Stimulated activated CD8-positive, alpha-beta memory T cell treated with anti-CD3 and anti-CD28 coated beads, Interleukin-15, amount 100 ng/mL, for 48 hours (primary cell): ENCODE measurements around the gene NRP1.

Experiments
- DNase-seq, 2 donors: peaks; one replicate each; pipeline ENCODE4 v3.0.0-alpha.2; 2020; ENCODE audit warnings: low read depth in 2 of 2

NRP1 gene

DNA sequence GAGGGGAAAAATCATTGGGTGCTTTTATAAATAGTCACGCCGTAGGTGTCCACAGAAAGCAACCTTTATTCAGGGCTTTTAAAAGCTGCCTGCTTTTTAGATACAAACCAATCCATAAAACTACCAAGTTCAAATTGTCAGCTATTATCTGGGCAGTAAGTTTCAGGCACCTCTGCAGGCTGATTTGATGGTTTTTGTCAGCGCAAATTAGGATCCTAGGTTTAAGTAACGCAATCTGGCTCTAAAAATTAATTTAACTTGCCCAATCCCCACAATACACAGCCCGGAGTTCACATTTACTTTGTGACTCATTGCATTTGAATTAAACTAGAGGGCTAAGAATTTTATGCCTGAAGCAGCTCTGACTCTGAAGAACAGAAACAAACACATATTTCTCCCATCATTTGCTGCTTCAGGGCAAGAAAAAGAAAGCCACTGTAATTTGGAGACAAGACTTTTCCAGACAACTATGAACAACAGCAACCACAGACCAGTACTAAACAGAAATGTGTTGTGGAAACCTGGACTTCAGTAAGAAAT is 43.3 kb downstream of the NRP1 start:
- no peak for DNase-seq

- DNase-seq = no peak
Observed at GRCh38 chr10:33290321-33291052, 44.0 kb downstream of the NRP1 start.

DNA sequence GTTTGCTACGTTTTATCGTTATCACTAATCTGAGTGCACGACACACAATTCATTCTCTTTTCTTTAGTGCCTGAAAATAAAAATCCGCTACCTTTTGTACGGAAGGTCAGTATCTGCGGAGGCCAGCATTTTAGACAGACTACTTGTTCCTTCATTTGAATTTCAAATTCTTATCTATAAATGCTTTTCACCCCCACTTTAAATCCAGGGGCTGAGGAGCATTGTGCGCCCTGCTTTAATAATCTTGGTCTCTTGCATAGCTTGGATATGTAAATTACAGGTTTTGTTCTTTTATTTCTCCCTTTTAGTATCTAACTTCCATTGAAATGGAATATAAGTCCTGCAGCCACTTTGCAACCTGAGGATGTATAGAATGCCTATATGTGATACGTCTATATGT is 44.7 kb downstream of the NRP1 start:
- no peak for DNase-seq

DNA sequence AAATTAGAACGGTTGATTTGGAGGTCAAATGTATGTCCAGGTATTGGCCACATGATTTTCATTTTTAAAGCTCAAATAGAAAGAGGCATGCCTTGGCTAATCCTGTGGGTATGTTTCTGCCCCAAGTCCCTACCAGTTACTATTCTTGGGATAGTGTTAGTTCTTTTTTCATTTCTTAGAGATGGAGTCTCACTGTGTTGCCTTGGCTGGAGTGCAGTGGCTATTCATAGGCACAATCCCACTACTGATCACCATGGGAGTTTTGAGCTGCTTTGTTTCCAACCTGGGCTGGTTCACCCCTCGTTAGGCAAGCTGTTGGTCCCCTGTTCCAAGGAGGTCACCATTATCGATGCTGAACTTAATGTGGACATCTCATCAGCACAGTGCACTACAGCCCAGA is 46.3 kb downstream of the NRP1 start:
- no peak for DNase-seq

DNA sequence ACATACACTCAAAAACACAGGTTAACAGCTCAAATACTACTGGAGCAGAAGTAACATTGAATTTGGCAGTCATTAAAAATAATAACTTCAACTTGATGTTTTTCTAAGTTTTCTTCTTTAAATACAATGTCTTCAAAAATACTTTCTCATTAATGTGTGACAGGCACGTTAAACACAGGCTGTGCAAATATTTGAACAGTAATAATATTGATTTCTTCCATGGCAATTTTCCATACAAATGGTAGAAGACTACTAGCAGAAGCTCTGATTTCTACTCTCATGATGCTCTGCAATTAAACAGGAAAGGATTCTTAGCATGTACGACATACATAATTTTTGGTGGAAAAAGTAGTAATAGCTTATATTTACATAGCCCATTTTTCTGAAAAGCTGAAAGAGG is 47.4 kb downstream of the NRP1 start:
- DNase-seq = no peak

- DNase-seq = no peak
Observed at GRCh38 chr10:33286157-33286934, 48.1 kb downstream of the NRP1 start.

DNA sequence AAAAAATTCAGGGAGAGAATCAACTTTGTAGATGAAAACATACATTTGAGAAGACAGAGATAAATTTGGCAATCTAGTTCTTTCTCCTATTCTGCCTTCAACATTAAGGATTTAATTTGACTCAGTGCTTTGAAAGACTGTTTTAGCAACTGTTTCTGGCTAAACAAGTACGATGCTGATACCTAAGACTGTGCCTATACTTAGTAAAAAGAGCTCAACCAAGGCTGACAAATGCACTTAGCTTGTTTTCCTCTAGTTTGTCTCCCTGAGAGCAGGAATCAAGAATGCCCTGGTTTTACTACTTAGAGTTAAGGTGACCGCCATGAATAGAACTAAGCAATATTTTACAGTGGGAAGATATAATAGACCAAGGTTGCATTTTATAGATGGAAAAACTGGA is 49.5 kb downstream of the NRP1 start:
- DNase-seq = no peak

DNA sequence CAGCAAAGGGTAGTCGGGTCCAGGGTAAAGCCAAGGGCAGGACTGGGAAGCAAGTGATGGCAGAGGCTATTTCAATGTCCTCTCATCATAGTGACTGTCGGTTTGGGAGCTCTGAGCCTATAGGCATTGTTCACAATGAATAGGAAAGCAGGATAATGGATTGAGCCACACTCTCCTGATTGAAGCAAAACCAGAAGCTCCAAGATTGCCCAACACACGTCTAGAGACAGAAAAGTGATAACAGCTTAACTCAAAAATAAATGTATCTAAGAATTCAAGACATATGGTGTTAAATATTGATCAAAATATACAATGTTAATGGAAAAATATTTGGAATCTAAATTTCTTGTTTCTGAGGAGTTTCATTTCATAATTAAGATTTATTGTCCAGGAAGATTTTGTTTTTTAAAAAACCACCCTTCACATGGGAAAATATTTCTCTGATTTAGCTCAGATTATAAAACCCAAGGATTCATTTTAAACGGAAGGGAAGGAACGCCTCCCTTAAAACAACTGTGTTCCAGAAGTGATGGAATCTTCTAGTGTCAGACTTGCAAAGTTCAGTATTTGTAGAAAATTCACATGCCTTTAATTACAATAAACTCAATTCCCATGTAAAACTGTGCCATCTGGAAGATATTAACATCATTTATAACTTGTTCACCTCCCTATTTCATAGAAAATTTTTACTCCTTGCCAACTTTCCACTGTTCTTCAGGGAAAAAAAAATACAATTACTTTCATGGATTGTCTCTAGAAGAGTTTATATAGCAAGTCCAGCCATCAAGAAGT is 54.5 kb downstream of the NRP1 start:
- DNase-seq = no peak

- DNase-seq = no peak
Observed at GRCh38 chr10:33279276-33279675, 55.2 kb downstream of the NRP1 start.

DNA sequence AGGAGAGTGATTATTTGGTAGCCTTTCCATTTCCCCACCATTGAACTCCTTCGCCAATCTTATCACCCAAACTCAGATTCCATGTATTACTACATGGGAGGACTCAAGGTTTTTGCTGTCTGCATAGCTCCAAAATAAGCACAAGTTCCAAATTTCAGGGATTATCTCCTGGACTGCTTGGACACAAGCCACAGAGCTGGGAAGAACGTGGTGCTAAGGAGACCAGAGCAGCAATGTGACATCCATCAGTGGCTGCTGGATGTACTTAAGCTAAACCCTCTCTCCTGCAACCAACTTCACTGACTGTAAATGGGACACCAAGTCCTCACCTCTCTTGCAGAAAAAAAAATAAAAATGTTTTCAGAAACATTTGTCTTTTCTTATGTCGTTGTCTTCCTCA is 56.3 kb downstream of the NRP1 start:
- DNase-seq = no peak

- DNase-seq = no peak
Observed at GRCh38 chr10:33277135-33277536, 57.3 kb downstream of the NRP1 start.

DNA sequence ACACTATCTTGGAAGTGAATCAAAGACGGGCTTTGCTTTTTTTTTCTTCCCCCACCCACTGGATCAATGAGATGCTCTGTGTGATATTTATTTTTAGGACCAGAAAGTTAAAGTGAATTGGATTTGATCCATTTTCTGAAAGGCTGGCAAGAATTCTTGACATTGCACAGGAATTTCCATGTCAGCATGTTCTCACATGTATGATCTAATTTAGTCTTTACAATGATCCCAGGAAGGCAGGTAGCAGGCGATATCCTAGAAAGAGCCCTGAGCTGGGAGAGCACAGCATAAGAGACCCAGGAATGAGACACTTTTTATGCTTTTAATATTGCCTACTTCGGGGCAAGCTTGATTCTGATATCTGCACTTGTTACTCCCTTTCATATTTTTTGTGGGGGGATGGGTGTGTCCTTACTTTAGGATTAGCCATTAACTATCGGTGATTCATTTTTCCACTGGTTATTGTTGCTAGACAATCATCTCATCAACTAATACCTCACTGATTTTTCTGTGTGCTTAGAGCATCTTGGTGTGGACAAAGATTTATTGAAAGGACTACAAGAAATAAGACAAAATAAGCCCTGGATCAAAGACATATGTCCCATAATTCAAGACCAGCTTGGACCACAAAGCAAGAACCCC is 58.1 kb downstream of the NRP1 start:
- no peak for DNase-seq

- no peak for DNase-seq
Observed at GRCh38 chr10:33274096-33274785, 60.2 kb downstream of the NRP1 start.

- no peak for DNase-seq
Observed at GRCh38 chr10:33273295-33274002, 61.0 kb downstream of the NRP1 start.

GRCh38 chr10:33272635-33273034 is 61.8 kb downstream of the NRP1 start:
- no peak for DNase-seq

DNA sequence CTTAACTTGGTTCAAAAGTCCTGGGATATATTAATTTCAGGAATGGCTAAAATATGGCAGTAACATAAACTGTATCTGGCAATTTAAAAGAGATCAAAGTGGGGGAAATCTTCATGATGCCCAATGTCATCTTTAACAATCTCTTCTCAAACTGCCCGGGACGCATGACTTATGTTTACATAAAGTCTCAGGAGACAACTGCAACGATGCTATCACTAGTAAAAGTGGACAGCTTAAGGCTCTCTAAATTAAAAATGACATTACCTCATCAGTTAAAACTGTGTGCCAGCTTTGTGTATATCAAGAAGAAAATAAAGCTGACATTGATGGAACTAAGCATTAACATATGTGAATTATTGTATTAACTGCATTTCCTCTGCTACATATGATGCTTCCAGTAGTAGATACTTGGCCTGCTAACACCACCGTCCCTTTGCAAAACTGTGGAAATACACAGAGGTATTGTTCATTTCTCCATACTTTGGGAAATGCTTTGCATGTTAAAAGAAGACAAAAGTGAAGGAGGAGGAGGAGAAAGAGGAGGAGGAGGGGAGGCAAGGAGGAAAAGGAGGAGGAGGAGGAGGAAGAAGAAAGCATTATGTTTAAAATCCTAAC is 62.4 kb downstream of the NRP1 start:
- DNase-seq = no peak

DNA sequence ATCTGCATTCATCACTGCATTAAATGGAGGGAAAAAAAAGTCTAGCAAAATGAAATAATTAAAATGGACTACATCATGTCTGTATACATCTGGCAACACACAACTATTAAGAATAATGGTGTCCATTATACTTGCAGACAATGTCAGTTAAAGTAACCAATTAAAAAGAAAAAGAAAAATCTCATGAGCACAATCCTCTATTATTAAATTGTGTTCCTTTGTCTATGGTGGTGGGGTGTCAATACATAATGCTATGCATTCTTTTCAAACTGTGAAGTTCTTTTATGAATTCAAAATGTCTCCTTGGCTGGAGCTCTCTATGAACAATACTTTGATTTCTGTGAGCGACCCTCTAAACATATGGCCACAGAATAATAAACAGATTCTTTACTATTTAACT is 63.5 kb downstream of the NRP1 start:
- no peak for DNase-seq

GRCh38 chr10:33267708-33268107 is 66.8 kb downstream of the NRP1 start:
- no peak for DNase-seq

DNA sequence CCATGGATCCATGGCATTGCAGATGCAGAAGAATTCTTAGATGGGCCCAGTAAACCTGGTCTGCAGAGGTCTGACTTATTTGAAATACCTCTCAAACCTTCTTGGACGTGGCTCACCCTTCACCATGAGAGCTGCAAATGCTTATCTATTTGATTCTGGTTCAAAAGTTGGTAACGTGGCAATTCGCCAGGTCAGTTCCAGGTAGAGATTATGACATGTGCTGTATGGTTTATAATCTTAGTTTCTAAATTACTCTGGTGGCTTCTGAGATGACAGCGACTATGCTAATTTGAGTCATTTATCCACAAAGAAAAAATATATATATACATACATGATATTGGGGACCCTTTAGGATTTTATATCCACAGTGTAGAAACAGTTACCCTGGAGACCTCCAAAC is 68.8 kb downstream of the NRP1 start:
- peak; percentile 32 to 37 for DNase-seq

- no peak for DNase-seq
Observed at GRCh38 chr10:33263453-33263852, 71.0 kb downstream of the NRP1 start.
